Activated T-helper 1 cell treated with anti-CD3 and anti-CD28 coated beads, Interleukin-12 subunit alpha, Interleukin-12 subunit beta, Interleukin-2, Interleukin-4 antibody, amounts not matched to agents 30 ng/mL and 10 ng/mL and 1 ng/mL, durations not matched to agents 14 hours and 24 hours and 36 hours (primary cell): Measurements from ENCODE around the gene HS3ST5. TPM values are rescaled to one million over a fixed set of nuclear protein-coding genes. Genes with fewer than 3 reads are reported as not detected.

Experiments used
- DNase-seq: peaks from one replicate; pipeline ENCODE4 v3.0.0; 2021; ENCODE audit warnings: low spot score
- H3K27ac Mint-ChIP-seq: one replicate; pipeline ENCODE4 v1.8.0; 2021; ENCODE audit warnings: mild to moderate bottlenecking, mixed read lengths
- H3K27me3 Mint-ChIP-seq: one replicate; pipeline ENCODE4 v1.8.0; 2022; ENCODE audit warnings: mild to moderate bottlenecking, moderate library complexity, mixed read lengths; ENCODE audit not compliant: insufficient read depth
- H3K36me3 Mint-ChIP-seq: one replicate; pipeline ENCODE4 v1.8.0; 2021; ENCODE audit warnings: low read depth, mixed read lengths
- H3K4me1 Mint-ChIP-seq: one replicate; pipeline ENCODE4 v1.8.0; 2021; ENCODE audit warnings: low read depth, mixed read lengths
- H3K4me3 Mint-ChIP-seq: one replicate; pipeline ENCODE4 v1.8.0; 2021; ENCODE audit warnings: mild to moderate bottlenecking, moderate library complexity, mixed read lengths
- H3K9me3 Mint-ChIP-seq: one replicate; pipeline ENCODE4 v1.8.0; 2021; ENCODE audit warnings: mixed read lengths
- intact Hi-C: fragments of 100-400 bp; cut with micrococcal nuclease; formaldehyde crosslinking; loops from one replicate; pipeline ENCODE4 v1.15.1; 2024
- total RNA-seq: library from RNA; stranded (reverse); gene quantifications from 2 replicates; pipeline ENCODE4 v1.2.3, GENCODE V29; 2022

HS3ST5 gene
- total RNA-seq, 1 donor from 2014 or later = not detected

GRCh38 chr6:114142258-114142657 is 200.6 kb downstream of the HS3ST5 start:
- H3K36me3 Mint-ChIP-seq = no peaks in the 10 kb centered on the region
- no peaks in the 10 kb centered on the region for H3K9me3 Mint-ChIP-seq
- peaks cover 2% of the 10 kb centered on the region for H3K27me3 Mint-ChIP-seq
- H3K4me3 Mint-ChIP-seq = no peak overlapping the region
- H3K4me1 Mint-ChIP-seq = no peaks in the 10 kb centered on the region
- intact Hi-C loops = no loop called here
- DNase-seq = no peak
- H3K27ac Mint-ChIP-seq = no peak overlapping the region

- Mint-ChIP-seq H3K27ac (no peak overlapping the region), H3K9me3 (no peaks in the 10 kb centered on the region), H3K4me1 (no peaks in the 10 kb centered on the region), H3K27me3 (peaks cover 2% of the 10 kb centered on the region), H3K4me3 (no peak overlapping the region), H3K36me3 (no peaks in the 10 kb centered on the region)
- no peak for DNase-seq
- intact Hi-C loops = no loop called here
Observed at GRCh38 chr6:114140416-114140815, 202.4 kb downstream of the HS3ST5 start.

GRCh38 chr6:114138577-114139248 is 204.1 kb downstream of the HS3ST5 start:
- Mint-ChIP-seq H3K36me3 (no peaks in the 10 kb centered on the region), H3K4me3 (no peak overlapping the region), H3K4me1 (no peaks in the 10 kb centered on the region), H3K27ac (no peak overlapping the region), H3K9me3 (no peaks in the 10 kb centered on the region), H3K27me3 (peaks cover 2% of the 10 kb centered on the region)
- DNase-seq = no peak
- intact Hi-C loops = no loop called here

- H3K4me3 Mint-ChIP-seq = no peak overlapping the region
- H3K27ac Mint-ChIP-seq = no peak overlapping the region
Observed at GRCh38 chr6:114135363-114135971, 207.4 kb downstream of the HS3ST5 start.

GRCh38 chr6:114133816-114134215 is 209.0 kb downstream of the HS3ST5 start:
- Mint-ChIP-seq H3K4me1 (no peaks in the 10 kb centered on the region), H3K27ac (no peak overlapping the region), H3K27me3 (peaks cover 2% of the 10 kb centered on the region), H3K9me3 (no peaks in the 10 kb centered on the region), H3K36me3 (no peaks in the 10 kb centered on the region), H3K4me3 (no peak overlapping the region)
- DNase-seq = no peak
- intact Hi-C loops = no loop called here

More at GRCh38 chr6:114135363-114135971, 207.4 kb downstream of the HS3ST5 start:
- Mint-ChIP-seq H3K4me1 (no peaks in the 10 kb centered on the region), H3K27me3 (peaks cover 3% of the 10 kb centered on the region), H3K9me3 (no peaks in the 10 kb centered on the region), H3K36me3 (no peaks in the 10 kb centered on the region)
- intact Hi-C loops = no loop called here
- DNase-seq = no peak

GRCh38 chr6:114131945-114132344 is 210.9 kb downstream of the HS3ST5 start:
- no peaks in the 10 kb centered on the region for H3K36me3 Mint-ChIP-seq
- H3K4me1 Mint-ChIP-seq = no peaks in the 10 kb centered on the region
- H3K27me3 Mint-ChIP-seq = peaks cover 2% of the 10 kb centered on the region
- no peaks in the 10 kb centered on the region for H3K9me3 Mint-ChIP-seq
- no peak overlapping the region for H3K27ac Mint-ChIP-seq
- intact Hi-C loops = no loop called here
- no peak for DNase-seq
- no peak overlapping the region for H3K4me3 Mint-ChIP-seq

- no peak for DNase-seq
- no peak overlapping the region for H3K27ac Mint-ChIP-seq
- H3K36me3 Mint-ChIP-seq = no peaks in the 10 kb centered on the region
- no peaks in the 10 kb centered on the region for H3K4me1 Mint-ChIP-seq
- peaks cover 3% of the 10 kb centered on the region for H3K27me3 Mint-ChIP-seq
- H3K9me3 Mint-ChIP-seq = no peaks in the 10 kb centered on the region
- intact Hi-C loops = no loop called here
- no peak overlapping the region for H3K4me3 Mint-ChIP-seq
Observed at GRCh38 chr6:114125576-114125975, 217.2 kb downstream of the HS3ST5 start.

- DNase-seq = no peak
- intact Hi-C loops = no loop called here
- Mint-ChIP-seq H3K27me3 (peaks cover 3% of the 10 kb centered on the region), H3K4me3 (no peak overlapping the region), H3K27ac (no peak overlapping the region), H3K36me3 (no peaks in the 10 kb centered on the region), H3K9me3 (no peaks in the 10 kb centered on the region), H3K4me1 (no peaks in the 10 kb centered on the region)
Observed at GRCh38 chr6:114121913-114122662, 220.7 kb downstream of the HS3ST5 start.

GRCh38 chr6:114119056-114119455 is 223.8 kb downstream of the HS3ST5 start:
- Mint-ChIP-seq H3K9me3 (no peaks in the 10 kb centered on the region), H3K27me3 (no peaks in the 10 kb centered on the region), H3K4me3 (no peak overlapping the region), H3K4me1 (no peaks in the 10 kb centered on the region), H3K27ac (no peak overlapping the region), H3K36me3 (no peaks in the 10 kb centered on the region)
- DNase-seq = no peak
- intact Hi-C loops = no loop called here

- no peak overlapping the region for H3K27ac Mint-ChIP-seq
- intact Hi-C loops = no loop called here
- no peaks in the 10 kb centered on the region for H3K36me3 Mint-ChIP-seq
- H3K4me1 Mint-ChIP-seq = no peaks in the 10 kb centered on the region
- peaks cover 2% of the 10 kb centered on the region for H3K27me3 Mint-ChIP-seq
- H3K4me3 Mint-ChIP-seq = no peak overlapping the region
- no peaks in the 10 kb centered on the region for H3K9me3 Mint-ChIP-seq
- no peak for DNase-seq
Observed at GRCh38 chr6:114115652-114116051, 227.2 kb downstream of the HS3ST5 start.

GRCh38 chr6:114108119-114109002 is 234.5 kb downstream of the HS3ST5 start:
- intact Hi-C loops = loop anchor here (1.0 to 5.0 kb wide), 2 partner anchors 111 to 127 kb away; no protein-coding TSS in a partner anchor
- H3K4me3 Mint-ChIP-seq = no peak overlapping the region
- peaks cover 6% of the 10 kb centered on the region for H3K27me3 Mint-ChIP-seq
- peak; percentile 2 for DNase-seq
- H3K27ac Mint-ChIP-seq = no peak overlapping the region
- H3K9me3 Mint-ChIP-seq = no peaks in the 10 kb centered on the region
- H3K36me3 Mint-ChIP-seq = no peaks in the 10 kb centered on the region
- H3K4me1 Mint-ChIP-seq = no peaks in the 10 kb centered on the region

- no peak for DNase-seq
- peaks cover 4% of the 10 kb centered on the region for H3K27me3 Mint-ChIP-seq
- intact Hi-C loops = loop anchor here (5.0 kb wide), 1 partner anchor 109 kb away; no protein-coding TSS in a partner anchor
- no peaks in the 10 kb centered on the region for H3K9me3 Mint-ChIP-seq
- H3K4me1 Mint-ChIP-seq = no peaks in the 10 kb centered on the region
- no peaks in the 10 kb centered on the region for H3K36me3 Mint-ChIP-seq
- H3K27ac Mint-ChIP-seq = no peak overlapping the region
- no peak overlapping the region for H3K4me3 Mint-ChIP-seq
Observed at GRCh38 chr6:114106020-114106419, 236.8 kb downstream of the HS3ST5 start.
